H1 (cell line): ENCODE measurements around the gene ZNF2. TPM values are rescaled to one million over a fixed set of nuclear protein-coding genes. Genes with fewer than 3 reads are reported as not detected.

Experiments
- CTCF ChIA-PET: fragments of 300-600 bp; sonication (Branson Sonifier 250); formaldehyde crosslinking; loops from one replicate; lab custom pipeline; 2021; ENCODE audit not compliant: partially characterized antibody; lab: Charles Lee
- POLR2A ChIA-PET: fragments of 300-600 bp; sonication (Branson Sonifier 250); formaldehyde crosslinking; loops from one replicate; lab custom pipeline; 2021; ENCODE audit warnings: inconsistent platforms; ENCODE audit not compliant: partially characterized antibody; lab: Charles Lee
- DNase-seq, 2 experiments: peaks; one replicate each; pipeline versions ENCODE4 v3.0.0 to v3.0.0-alpha.2; 2010 to 2022; ENCODE audit warnings: low spot score in 2 of 2, low read depth in 1 of 2, mixed read lengths in 1 of 2
- FAIRE-seq: peaks from 2 replicates; lab custom pipeline; 2011; peaks lifted over from hg19 to GRCh38; lab: Jason Lieb, UNC
- H2AFZ ChIP-seq: 2 replicates; pipeline ENCODE4 v1.8.1; 2012; ENCODE audit warnings: low read length, inconsistent platforms
- H2AK5ac ChIP-seq: 2 replicates; pipeline ENCODE4 v1.6.1; 2013; ENCODE audit warnings: low read depth, low read length
- H2BK120ac ChIP-seq: replicated peaks from 2 replicates; pipeline ENCODE3; 2013; ENCODE audit warnings: low read depth, low read length, inconsistent platforms
- H2BK12ac ChIP-seq: 2 replicates; pipeline ENCODE4 v1.6.1; 2013; ENCODE audit warnings: low read depth, low read length
- H2BK15ac ChIP-seq: 2 replicates; pipeline ENCODE4 v1.6.1; 2013; ENCODE audit warnings: low read length
- H2BK20ac ChIP-seq: 2 replicates; pipeline ENCODE4 v1.6.1; 2013; ENCODE audit warnings: low read length
- H2BK5ac ChIP-seq: 2 replicates; pipeline ENCODE4 v1.6.1; 2013; ENCODE audit warnings: low read depth, low read length
- H3K14ac ChIP-seq: 2 replicates; pipeline ENCODE4 v1.6.1; 2013; ENCODE audit warnings: inconsistent platforms; ENCODE audit not compliant: insufficient read length
- H3K18ac ChIP-seq: 2 replicates; pipeline ENCODE4 v1.6.1; 2013; ENCODE audit warnings: low read length; ENCODE audit errors: extremely low read depth
- H3K23ac ChIP-seq: 2 replicates; pipeline ENCODE4 v1.6.1; 2013; ENCODE audit warnings: inconsistent platforms; ENCODE audit not compliant: insufficient read length
- H3K23me2 ChIP-seq: 2 replicates; pipeline ENCODE4 v1.6.1; 2013; ENCODE audit warnings: low read depth, low read length
- H3K27ac ChIP-seq: 2 replicates; pipeline ENCODE4 v1.6.1; 2011; ENCODE audit warnings: low read depth, low read length, inconsistent platforms
- H3K27me3 ChIP-seq, 4 experiments: replicated peaks in 1 of 4; 1 replicate in 1 of 4; 2 replicates in 3 of 4; pipeline versions ENCODE4 v1.6.1 to v1.8.1; 2011 to 2013; ENCODE audit warnings: low read length in 3 of 4, mild to moderate bottlenecking in 3 of 4, inconsistent platforms in 2 of 4, mixed read lengths in 2 of 4, moderate library complexity in 1 of 4; ENCODE audit not compliant: control insufficient read depth in 3 of 4, insufficient read depth in 3 of 4; ENCODE audit errors: extremely low read depth in 1 of 4
- H3K36me3 ChIP-seq, 4 experiments: 2 replicates each; pipeline versions ENCODE4 v1.6.1 to v1.8.1; 2011 to 2013; ENCODE audit warnings: mild to moderate bottlenecking in 4 of 4, low read length in 3 of 4, moderate library complexity in 2 of 4, control low read depth in 1 of 4, inconsistent platforms in 1 of 4; ENCODE audit not compliant: insufficient read depth in 4 of 4, control insufficient read depth in 2 of 4
- H3K4ac ChIP-seq: replicated peaks from 2 replicates; pipeline ENCODE3; 2013; ENCODE audit warnings: low read length, low read depth, mixed read lengths, inconsistent platforms; ENCODE audit not compliant: insufficient read length
- H3K4me1 ChIP-seq, 4 experiments: replicated peaks in 1 of 4; 1 replicate in 1 of 4; 2 replicates in 3 of 4; pipeline versions ENCODE4 v1.6.1 to v1.8.1; 2011 to 2013; ENCODE audit warnings: low read length in 3 of 4, inconsistent platforms in 2 of 4, mixed read lengths in 1 of 4; ENCODE audit not compliant: insufficient read depth in 4 of 4, control insufficient read depth in 3 of 4
- H3K4me2 ChIP-seq, 2 experiments: 2 replicates each; pipeline versions ENCODE4 v1.6.1 to v1.8.1; 2011 to 2013; ENCODE audit warnings: low read depth in 2 of 2, low read length in 2 of 2, control low read depth in 1 of 2, inconsistent platforms in 1 of 2, mild to moderate bottlenecking in 1 of 2; ENCODE audit not compliant: insufficient read depth in 1 of 2
- H3K4me3 ChIP-seq, 4 experiments: fragments of 200-600, 300-600 bp in 1 of 4; sonication (generic), shearing (Covaris generic), sonication (Bioruptor Twin) in 1 of 4; 2 replicates each; pipeline versions ENCODE4 v1.5.1 to v1.8.1; 2011 to 2016; ENCODE audit warnings: low read length in 4 of 4, low read depth in 3 of 4, control low read depth in 2 of 4, inconsistent platforms in 2 of 4, mild to moderate bottlenecking in 2 of 4, mixed read lengths in 1 of 4, moderate library complexity in 1 of 4; ENCODE audit not compliant: insufficient read depth in 2 of 4; ENCODE audit errors: extremely low read depth in 1 of 4
- H3K56ac ChIP-seq: replicated peaks from 2 replicates; pipeline ENCODE3; 2013; ENCODE audit warnings: low read depth, mild to moderate bottlenecking, mixed read lengths, low read length, inconsistent platforms; ENCODE audit not compliant: insufficient read length
- H3K79me1 ChIP-seq: 2 replicates; pipeline ENCODE4 v1.6.1; 2013; ENCODE audit warnings: low read depth, low read length, control low read depth
- H3K79me2 ChIP-seq, 2 experiments: 2 replicates each; pipeline versions ENCODE4 v1.6.1 to v1.8.1; 2012 to 2013; ENCODE audit warnings: low read length in 2 of 2, mild to moderate bottlenecking in 2 of 2, inconsistent platforms in 1 of 2; ENCODE audit not compliant: insufficient read depth in 2 of 2, control insufficient read depth in 1 of 2
- H3K9ac ChIP-seq, 4 experiments: replicated peaks in 1 of 4; 1 replicate in 1 of 4; 2 replicates in 3 of 4; pipeline versions ENCODE4 v1.6.1 to v1.8.1; 2011 to 2013; ENCODE audit warnings: low read depth in 3 of 4, low read length in 3 of 4, control low read depth in 2 of 4, mild to moderate bottlenecking in 2 of 4, moderate library complexity in 2 of 4, inconsistent platforms in 1 of 4; ENCODE audit errors: extremely low read depth in 1 of 4
- H3K9me3 ChIP-seq, 2 experiments: 2 replicates each; pipeline versions ENCODE4 v1.6.1 to v1.8.1; 2012 to 2013; ENCODE audit warnings: mild to moderate bottlenecking in 2 of 2, moderate library complexity in 2 of 2, control low read depth in 1 of 2, inconsistent platforms in 1 of 2, low read depth in 1 of 2, low read length in 1 of 2, mixed read lengths in 1 of 2; ENCODE audit not compliant: insufficient read depth in 2 of 2
- H4K20me1 ChIP-seq, 2 experiments: replicated peaks in 1 of 2; 2 replicates each; pipeline versions ENCODE3 to v1.8.1; 2011 to 2013; ENCODE audit warnings: inconsistent platforms in 2 of 2, low read length in 2 of 2, mild to moderate bottlenecking in 1 of 2; ENCODE audit not compliant: insufficient read depth in 2 of 2, control insufficient read depth in 1 of 2
- H4K5ac ChIP-seq: 2 replicates; pipeline ENCODE4 v1.6.1; 2013; ENCODE audit warnings: low read length, low read depth, mixed read lengths, inconsistent platforms; ENCODE audit not compliant: insufficient read length
- H4K8ac ChIP-seq: 2 replicates; pipeline ENCODE4 v1.8.0; 2013; ENCODE audit warnings: mild to moderate bottlenecking, moderate library complexity, low read length, inconsistent platforms; ENCODE audit not compliant: insufficient read depth; ENCODE audit errors: extremely low read depth
- H4K91ac ChIP-seq: replicated peaks from 2 replicates; pipeline ENCODE3; 2013; ENCODE audit warnings: low read length, mixed read lengths, inconsistent platforms; ENCODE audit not compliant: insufficient read length
- TAF7 ChIP-seq: optimal IDR thresholded peaks from 2 replicates; pipeline ENCODE3; 2011; ENCODE audit warnings: low read depth, mild to moderate bottlenecking, inconsistent platforms, low read length, moderate library complexity, borderline replicate concordance
- WGBS, 2 experiments: shearing (Covaris generic) in 1 of 2; methylation state at CpG; one replicate each; pipeline versions ENCODE4 v1.1.6 to v1.1.7; 2013 to 2015; ENCODE audit warnings: low lambda C conversion rate in 2 of 2, mixed read lengths in 2 of 2, inconsistent platforms in 1 of 2, low coverage in 1 of 2, missing lambda C conversion rate in 1 of 2; ENCODE audit not compliant: insufficient replicate concordance in 2 of 2, insufficient coverage in 1 of 2, insufficient read length in 1 of 2; ENCODE audit errors: extremely low coverage in 1 of 2, missing lambda C conversion rate in 1 of 2; 5-methylcytosine and 5-hydroxymethylcytosine counted together
- polyA plus RNA-seq, 7 experiments: library from polyadenylated mRNA; depleted of rRNA in 3 of 7; stranded (reverse) in 5 of 7; unstranded in 2 of 7; fragments of >200 nt in 5 of 7; fragments of 200-250 nt in 2 of 7; gene quantifications; 1 replicate in 5 of 7; 2 replicates in 1 of 7; 4 replicates in 1 of 7; pipeline versions ENCODE4 v1.2.1 to v1.2.3, GENCODE V29; 2011 to 2013; ENCODE audit warnings: missing spikeins in 2 of 7, mixed read lengths in 2 of 7
- total RNA-seq: library from RNA; stranded (reverse); fragmentation: NEBNext Ultra II Directional; extraction: Animal tissue kit (Norgen Biotek cat#: 25700); gene quantifications from 2 replicates; pipeline ENCODE4 v1.2.1, GENCODE V29; 2021

Gene ZNF2
- total and polyA plus RNA-seq, 2 of the 8 experiments (the other 6 are each of a cell fraction or from before 2014, with no cell fraction given), result 1.3 to 3.0 TPM

GRCh38 chr2:95171902-95172301, 6.3 kb downstream of the ZNF2 start:
- no peak overlapping the region for H3K4me2 ChIP-seq

More at GRCh38 chr2:95171902-95172301, 6.3 kb downstream of the ZNF2 start:
- Histone ChIP-seq H3K4ac (no peak overlapping the region), H3K9me3 (peaks cover 14 to 39% of the 10 kb centered on the region in 2 experiments; a peak in 3 of 4 replicates), H2AK5ac (no peak overlapping the region), H3K27ac (no peak overlapping the region), H3K4me3 (no peak overlapping the region), H3K79me1 (0 out of 2 replicates have a peak, but pooled peaks cover 2% of the 10 kb centered on the region), H3K14ac (no peak overlapping the region), H2BK5ac (no peak overlapping the region), H2BK20ac (no peak overlapping the region), H3K23me2 (no peaks in the 10 kb centered on the region), H3K79me2 (no peaks in the 10 kb centered on the region), H3K56ac (no peak overlapping the region), H4K91ac (no peak overlapping the region), H3K18ac (no peak overlapping the region), H4K5ac (no peak overlapping the region), H2BK15ac (no peak overlapping the region), H2BK12ac (no peak overlapping the region), H4K20me1 (peaks cover 0 to 1% of the 10 kb centered on the region in 2 experiments), H3K23ac (no peak overlapping the region), H2BK120ac (no peak overlapping the region), H2AFZ (no peak overlapping the region), H4K8ac (no peak overlapping the region), H3K36me3 (no peaks in the 10 kb centered on the region), H3K4me1 (no peaks in the 10 kb centered on the region), H3K9ac (no peak overlapping the region), H3K27me3 (no peaks in the 10 kb centered on the region)
- no peak for DNase-seq
- ChIA-PET POLR2A (no interaction called here), CTCF (no interaction called here)
- no peak for TF ChIP-seq TAF7
- 90% methylated on average over 7 of the region's 7 CpGs; no CpG with 5 or more reads in 1 of the 2 experiments for WGBS, 2 experiments
- FAIRE-seq, result no peak
